Superior temporal gyrus (tissue), 1 donor: ENCODE data around the gene MSMB.
"Not testable (repeated sequence)": the region's sequence is repeated elsewhere in the genome, so short reads cannot be mapped to it uniquely, and the experiment has no call there.

Source experiments
- DNase-seq: peaks from one replicate; pipeline ENCODE4 v3.0.0-alpha.2; 2016; ENCODE audit errors: extremely low spot score

MSMB gene

DNA sequence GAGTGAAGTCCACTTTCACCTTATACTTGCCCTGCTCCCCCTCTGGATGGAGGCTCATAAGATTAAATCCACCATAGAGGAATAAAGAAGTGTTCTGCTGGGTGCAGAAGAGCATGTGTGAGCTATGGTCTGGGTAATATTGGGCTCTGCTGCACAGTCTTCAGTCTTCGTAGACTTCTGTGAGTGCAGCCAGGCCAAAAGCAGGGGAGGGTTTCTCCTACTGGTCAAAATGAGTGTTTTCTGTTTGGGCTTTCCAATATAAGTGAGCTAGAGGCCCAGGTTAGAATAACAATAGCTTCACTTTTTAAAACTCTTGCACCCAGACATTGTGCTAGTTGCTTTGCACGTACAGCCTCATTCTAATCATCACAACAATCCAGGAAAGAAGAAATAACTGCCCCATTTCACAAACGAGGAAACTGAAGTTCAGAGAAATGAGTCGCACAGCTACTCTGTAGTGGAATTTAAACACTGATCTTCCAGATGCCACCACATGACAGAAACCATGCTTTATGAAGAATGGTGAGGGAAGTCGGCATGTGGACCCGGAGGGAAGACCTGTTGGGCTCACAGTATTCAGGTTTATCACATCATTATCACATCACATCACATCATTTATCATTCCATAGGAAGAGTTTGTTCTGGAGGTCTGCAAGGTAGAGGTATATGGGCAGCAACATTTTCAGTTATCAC is 23.8 kb upstream of the MSMB start:
- DNase-seq: no peak

DNA sequence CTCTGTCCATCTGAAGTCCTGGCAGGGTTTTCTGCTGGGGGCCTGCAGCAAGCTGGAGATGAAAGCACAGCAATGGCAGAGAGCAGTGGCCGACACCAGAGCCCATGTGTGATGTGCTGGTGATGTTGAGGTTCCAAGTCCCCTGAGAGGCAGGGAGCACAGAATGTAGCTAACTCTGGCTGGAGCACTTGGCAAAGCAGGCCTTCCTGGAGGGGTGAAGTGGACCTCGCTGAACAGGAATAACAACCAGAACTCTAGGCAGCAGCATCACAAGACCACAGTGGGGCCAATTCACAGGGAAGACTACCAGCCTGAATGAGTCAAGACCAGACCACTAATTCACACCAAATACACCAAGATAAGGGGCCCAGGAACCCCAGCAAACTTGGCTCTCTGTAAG is 22.8 kb upstream of the MSMB start:
- no peak for DNase-seq

DNA sequence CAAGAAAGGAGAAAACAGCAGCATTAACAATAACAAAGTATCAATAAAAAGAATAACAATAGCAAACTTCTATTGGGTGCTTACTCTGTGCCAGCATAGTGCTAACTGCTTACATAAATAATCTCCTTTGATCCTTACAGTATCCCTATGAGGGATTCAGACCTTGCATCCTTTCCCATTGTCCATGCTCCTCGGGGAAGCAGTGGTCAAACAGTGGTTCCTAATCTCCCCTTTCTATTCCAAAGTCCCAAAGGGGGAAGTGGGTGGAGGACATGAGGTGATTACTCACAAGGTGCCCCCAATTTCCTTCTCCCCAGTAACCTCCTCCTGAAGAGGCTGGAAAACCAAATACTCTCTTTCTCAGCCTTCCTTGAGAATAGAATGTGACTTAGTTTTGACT is 22.0 kb upstream of the MSMB start:
- no peak for DNase-seq

DNA sequence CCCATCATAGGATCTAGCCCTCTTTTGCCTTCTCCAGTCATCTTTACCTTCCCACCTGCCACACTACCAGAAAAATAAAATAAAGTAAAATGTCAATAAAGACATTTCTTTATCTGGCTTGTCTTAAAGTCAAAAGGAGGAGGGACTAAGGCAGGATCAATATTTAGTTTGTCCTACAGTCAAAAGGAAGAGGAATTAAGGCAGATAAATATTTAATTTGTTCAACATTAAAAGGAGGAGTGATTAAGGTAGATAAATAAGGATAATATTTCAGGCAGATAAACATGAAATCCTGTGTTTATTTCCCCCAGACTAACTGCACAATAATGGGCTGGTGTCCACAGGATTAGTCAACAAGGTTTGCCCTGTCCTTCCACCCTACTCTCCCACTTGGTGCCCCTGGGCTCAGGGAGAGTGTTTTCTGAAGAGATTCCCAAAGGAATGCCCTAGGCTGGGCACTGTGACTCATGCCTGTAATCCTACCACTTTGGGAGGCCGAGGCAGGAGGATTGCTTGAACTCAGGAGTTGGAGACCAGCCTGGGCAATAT is 18.3 kb upstream of the MSMB start:
- no peak for DNase-seq

DNA sequence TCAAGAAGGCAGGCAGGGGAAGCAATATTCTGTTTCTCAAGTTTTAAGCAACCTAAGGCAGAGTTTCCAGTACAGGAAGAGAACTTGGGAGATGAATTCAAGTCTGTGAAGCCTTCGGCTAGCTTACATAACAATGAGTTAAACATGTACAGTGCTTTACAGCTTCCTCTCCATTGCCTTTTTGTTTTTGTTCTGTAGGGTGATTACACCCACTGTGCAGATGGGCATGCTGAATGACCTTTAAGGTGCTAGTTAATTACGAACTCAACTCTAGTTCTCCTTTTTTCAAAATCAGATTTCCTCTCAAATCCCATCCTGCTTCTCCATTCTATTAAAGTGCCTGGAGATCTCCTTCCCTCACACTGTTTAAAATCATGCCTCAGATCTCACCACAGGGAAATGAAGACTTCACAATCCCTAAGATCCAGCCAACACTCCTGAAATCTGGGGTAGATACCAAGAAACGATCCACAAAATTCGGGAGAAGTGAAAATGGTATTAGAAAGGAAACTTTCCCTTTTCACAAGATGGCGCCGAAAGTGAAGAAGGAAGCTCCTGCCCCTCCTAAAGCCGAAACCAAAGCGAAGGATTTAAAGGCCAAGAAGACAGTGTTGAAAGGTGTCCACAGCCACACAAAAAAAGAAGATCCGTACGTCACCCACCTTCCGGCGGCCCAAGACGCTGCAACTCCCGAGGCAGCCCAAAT is 16.8 kb upstream of the MSMB start:
- no peak for DNase-seq

DNA sequence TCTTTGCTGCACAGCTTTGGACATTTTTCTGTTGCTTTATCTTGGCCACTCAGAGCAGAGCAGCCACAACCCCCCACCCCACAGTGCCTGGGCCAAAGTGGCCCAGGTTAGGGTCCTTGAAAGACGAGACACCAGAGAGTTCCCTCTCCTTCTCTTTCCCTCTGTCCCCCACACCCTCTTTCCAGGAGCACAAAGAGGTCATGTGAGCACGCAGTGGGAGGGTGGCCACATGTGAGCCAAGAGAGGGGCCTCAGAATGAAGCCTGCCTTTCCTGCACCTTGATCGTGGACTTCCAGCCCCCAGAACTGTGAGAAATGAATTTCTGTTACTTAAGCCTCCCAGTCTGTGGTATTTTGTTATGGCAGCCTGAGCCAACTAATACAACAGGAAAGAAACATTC is 14.6 kb upstream of the MSMB start:
- no peak for DNase-seq

DNA sequence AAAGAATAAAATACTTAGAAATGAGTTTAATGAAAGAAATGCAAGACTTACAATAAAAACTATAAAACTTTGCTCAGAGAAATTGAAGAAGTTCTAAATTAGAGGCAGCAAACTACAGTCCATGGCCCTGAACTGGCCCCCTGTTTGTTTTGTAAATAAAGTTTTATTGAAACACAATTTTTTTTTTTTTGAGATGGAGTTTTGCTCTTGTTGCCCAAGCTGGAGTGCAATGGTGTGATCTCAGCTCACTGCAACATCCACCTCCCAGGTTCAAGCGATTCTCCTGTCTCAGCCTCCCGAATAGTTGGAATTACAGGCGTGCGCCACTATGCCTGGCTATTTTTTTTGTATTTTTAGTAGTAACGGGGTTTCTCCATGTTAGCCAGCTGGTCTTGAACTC is 11.9 kb upstream of the MSMB start:
- not testable (repeated sequence) for DNase-seq

DNA sequence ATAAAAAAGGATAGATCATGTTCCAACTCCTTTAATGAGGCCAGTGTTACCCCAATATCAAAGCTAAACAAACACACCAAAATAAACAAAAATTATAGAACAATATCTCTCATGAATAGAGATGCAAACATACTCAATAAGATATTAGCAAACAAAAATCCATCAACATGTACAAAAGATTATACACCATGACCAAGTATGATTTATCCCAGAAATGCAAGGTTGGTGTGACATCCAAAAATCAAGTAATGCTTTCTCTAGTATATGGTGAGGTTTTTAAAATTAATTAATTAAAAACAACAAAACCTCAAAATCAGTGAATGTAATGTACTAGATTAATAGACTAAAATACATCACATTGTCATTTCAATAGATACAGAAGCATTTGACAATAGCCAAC is 11.0 kb upstream of the MSMB start:
- DNase-seq: no peak

DNA sequence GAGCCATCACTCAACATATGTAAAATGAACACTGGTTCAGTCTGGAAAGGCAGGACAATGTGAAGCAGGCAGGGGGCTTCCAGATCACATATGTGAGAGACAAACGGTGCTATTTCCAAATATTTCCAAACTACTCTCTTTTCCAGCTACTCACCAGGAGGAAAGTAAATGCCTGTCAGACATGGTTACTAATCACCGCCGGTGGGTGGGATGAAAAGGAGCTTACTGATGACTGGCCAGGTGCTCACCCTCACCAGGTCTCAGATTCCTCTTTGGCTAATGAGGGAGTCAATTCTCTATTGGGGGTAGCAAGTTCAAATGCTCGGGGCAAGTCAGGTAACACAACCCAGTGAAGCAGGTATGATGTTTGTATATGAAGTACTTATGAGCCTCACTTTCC is 9.7 kb upstream of the MSMB start:
- no peak for DNase-seq

DNA sequence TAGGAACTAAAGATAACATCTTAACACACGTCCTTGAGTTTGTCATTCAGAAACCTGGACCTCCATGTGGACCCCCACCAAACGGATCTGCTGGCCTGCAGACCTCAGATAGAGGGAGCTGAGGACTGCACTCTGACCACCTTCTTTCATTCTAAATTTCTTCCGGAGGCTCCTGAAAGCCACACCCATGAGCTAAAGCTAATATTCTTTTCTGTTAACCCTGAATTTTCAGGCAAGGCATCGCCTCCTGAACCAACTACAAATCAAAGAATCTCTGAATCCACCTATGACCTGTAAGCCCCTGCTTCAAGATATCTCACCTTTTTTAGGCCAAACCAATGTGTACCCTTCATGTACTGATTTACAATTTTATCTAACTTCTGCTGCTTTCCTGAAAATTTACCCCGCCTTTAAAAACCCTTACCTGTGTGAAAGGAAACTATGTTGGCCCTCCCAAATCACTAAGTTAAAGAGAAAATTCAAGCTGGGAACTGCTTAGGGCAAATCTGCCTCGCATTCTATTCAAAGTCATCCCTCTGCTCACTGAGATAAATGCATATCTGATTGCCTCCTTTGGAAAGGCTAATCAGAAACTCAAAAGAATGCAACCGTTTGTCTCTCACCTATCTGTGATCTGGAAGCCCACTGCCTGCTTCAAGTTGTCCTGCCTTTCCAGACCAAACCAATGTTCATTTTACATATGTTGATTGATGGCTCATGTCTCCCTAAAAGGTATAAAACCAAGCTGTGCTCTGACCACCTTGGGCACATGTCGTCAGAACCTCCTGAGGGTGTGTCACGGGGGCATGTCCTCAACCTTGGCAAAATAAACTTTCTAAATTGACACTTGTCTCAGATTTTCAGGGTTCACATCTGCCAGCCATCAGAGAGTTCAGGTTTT is 7.7 kb upstream of the MSMB start:
- DNase-seq: no peak

DNA sequence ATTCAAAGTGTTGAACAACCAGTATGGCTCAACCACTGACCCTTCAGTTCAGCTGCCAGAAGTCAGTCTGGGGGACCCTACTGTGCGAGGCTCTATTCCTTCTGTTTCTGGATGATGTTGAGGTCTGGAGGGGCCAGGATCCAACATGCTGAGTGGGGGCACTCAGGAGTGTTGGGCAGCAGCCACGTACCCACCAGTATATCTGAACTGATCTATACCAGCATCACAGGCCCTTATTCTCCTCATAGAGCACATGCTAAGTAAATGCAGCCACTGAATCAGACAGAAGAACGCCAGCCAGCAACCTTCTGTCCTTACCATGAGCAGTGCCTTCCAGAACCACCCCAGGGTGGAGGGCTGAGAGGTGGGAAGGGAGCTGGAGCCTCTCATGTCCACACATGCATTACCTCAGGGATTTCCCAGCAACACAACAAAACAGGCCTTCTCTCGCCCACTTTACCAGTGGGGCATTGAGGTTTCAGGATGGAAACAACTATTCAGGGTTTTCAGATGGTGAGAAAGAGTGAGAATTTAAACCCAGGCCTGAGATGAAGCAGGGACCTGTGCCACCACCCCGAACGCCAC is 6.8 kb upstream of the MSMB start:
- DNase-seq: no peak

DNA sequence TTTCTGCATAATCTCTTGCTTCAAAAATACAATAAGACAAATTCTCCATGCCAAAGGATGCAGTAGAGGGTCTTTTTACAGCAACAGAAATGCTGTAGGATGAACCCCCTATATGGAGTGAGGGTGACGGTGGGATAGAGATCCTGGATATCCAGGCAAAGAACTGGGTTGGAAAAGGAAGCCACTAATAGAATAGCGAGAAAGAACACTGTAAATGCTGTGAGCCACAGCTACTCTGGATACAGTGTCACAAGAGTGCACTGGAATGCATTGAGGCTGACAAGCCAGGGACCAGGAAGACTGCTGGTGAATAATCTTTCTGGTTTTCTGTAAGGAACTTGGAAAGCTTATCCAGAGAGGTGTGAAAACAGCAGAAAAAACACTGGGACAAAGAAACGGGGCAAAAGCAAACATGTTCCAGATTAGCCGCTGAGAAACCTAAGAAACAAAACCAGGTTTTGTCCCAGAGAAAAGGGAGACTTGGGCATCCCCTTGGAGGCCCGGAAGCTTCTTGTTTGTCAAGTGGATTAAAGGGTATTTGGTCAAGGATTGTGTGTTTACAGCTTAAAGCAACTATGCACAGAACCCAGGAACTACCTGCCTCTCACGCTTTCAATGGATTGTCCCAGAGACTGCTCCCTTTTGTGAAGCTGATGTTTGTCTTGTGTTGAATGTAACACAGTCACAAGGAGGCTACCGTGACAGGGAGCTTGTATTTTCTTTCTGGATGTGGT is 6.2 kb upstream of the MSMB start:
- DNase-seq: no peak

DNA sequence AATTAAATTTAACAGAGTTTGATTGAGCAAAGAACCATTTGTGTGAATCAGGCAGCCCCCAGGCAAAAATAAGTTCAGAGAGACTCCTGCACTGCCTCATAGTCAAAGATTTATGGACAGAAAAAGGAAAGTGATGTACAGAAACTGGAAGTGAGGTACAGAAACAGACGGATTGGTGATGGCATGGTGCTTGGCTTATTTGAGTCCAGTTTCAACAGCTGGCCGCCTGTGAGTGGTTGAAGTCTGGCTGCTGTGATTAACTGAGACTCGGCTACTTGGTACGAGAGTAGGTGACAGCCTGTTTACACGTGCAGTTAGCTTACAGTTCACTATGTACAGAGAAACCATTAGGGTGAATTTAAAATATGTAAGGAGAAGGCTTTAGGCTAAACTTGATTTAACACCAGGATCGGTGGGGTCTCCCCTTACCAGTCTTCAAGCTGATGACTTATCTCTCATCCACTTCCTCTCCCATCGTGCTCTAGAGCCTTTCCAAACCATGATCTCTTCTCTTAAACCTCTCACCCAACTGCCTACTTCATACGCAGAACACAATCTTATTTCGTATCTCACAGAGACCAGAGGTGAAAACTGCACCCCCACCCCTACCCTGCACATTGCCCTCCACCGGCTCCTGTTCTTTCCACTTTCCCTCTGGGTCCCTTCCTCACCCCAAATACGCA is 5.0 kb upstream of the MSMB start:
- DNase-seq: no peak

DNA sequence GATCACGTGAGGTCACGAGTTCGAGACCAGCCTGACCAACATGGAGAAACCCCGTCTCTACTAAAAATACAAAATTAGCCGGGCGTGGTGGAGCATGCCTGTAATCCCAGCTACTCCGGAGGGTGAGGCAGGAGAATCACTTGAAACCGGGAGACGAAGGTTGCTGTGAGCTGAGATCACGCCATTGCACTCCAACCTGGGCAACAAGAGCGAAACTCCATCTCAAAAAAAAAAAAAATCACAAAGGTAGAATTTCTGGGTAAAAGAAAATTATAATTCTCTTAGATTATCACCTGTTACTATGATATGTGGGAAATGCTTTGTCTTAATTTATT is 3.4 kb upstream of the MSMB start:
- not testable (repeated sequence) for DNase-seq

DNA sequence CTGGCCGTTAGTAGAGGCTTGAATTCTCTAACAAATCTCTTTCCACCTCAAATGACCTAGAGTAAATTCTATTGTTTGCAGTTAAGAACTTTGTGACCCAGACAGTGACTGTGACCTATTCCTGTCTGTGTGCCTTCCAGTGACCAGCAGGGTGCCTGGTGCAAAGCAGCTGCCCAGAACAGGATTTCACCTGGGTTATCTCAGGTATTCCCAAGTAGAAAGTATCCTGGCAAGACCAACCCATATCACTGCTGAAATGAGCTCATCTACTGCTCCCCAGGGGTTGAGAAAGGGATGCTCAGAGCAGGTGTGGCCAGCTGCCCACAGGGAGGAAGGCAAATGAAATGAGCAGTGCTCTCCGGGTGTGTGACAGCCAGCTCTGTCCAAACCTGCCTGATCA is 2.1 kb upstream of the MSMB start:
- DNase-seq: no peak

DNA sequence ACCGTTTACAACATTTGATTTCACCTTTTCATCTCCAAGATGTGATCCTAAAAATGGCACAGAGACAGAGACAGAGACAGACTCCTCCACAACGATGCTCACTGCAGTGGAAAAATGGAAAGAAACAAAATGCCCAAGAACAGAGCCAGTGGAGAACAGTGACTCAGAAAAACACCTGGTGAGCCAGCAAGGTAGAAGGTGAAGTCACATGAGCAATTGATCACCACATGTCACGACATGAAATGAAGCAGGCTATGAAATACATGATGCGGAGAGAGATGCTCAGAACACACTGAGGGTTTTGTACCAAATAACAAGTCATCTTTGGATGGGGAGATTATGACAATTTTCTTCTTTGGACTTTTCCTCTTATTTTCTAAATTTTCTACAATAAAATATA is 3.5 kb downstream of the MSMB start:
- DNase-seq: no peak

DNA sequence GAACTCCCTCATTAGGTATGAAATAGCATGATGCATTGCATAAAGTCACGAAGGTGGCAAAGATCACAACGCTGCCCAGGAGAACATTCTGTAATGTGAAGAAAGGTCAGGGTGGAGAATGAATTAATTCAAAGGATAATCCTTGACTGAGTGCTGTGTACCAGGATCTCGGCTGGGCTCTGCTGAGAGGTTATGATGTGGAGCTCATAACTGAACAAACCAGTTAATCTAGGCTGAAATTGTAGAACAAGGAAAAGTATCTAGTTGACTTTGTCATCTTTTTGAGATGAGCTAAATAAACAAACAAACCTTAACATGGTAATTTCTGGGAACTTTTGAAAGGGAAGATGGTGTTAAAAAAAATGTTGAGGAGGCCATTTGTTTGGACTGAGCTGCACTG is 6.1 kb downstream of the MSMB start:
- no peak for DNase-seq

DNA sequence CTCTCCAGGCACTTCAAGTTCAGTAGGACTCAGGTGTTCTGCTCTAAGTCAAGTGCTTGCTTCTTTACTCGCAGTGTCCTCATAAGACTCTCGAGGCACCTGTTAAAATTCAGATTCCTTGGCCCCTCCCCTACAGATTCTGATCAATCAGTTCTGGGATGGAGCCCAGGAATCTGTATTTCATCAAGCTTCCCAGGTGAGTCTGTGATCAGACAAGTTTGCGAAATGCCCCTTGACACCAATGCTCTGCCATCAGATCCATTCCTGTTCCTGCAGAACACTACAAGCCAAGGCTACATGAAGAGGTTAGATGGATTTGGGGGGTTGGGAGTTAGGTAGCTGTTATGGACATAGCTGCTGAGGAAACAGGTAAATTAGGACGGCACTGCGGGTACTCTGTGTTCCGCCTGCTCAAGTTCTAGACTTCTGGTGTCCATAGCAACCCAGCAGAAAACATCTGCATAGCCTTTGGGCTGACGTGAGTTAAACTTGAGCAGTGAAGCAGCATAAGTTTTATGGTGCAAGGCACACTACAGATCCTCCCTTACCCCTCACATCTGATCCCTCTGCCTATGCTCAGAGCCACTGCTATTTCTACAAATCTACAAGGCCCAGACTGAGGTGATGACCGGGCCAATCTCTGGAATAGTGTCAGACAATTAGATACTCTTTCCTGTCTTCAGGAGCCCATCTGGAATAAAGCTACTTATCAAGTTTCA is 8.8 kb downstream of the MSMB start:
- no peak for DNase-seq

DNA sequence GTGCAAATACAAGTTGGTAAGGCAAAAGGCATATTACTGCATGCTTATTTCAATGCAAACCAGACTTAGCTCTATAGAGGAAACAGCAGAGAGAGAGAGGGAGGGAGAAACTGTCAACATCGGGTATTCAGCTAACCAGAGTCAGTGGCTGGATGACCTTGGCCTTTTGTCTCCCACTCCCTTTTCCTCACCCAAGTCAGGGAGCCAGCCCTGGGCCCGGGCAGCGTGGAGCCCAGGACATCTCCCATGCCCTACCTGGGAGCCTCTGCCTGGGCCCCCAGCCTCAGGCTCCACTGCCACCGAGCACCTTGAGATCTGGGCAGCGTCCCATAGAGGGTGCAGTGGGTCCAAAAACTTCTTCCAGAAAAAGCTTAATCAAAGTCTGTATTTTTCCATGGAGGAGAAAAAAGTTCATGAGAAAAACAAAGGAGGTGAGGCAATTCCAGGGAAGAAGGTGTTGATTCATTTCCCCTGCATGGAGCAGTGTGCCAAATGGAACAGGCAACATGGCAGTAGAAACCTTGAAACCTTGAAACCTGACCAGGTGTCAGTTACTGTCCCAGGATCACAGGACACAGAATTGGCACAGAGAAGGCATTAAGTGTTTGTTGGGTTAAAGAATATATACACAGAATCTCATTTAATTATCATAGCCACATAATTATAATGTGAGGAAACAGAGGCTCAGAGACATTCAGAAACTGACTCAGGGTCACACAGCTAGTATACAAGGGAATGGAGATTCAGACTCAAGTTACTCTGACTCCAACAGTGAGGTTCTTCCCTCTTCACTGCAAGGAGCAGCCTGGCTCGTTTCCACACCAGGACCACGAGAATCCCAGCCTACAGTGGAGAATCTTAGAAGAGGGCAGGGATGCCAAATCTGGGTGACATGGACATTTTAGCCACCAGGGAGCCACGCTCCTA is 9.9 kb downstream of the MSMB start:
- DNase-seq: no peak
